BE2C (cell line): ENCODE data around the gene RAVER1.

Experiments
- DNase-seq: peaks from one replicate; pipeline ENCODE4 v3.0.0-alpha.2; 2020
- H3K27me3 ChIP-seq: fragments of 250-450 bp; sonication (Bioruptor Pico); 2 replicates; pipeline ENCODE4 v1.5.1; 2020; ENCODE audit warnings: mild to moderate bottlenecking
- H3K36me3 ChIP-seq: fragments of 250-450 bp; sonication (Bioruptor Pico); 2 replicates; pipeline ENCODE4 v1.5.1; 2020; ENCODE audit warnings: mild to moderate bottlenecking
- H3K4me1 ChIP-seq: fragments of 250-450 bp; sonication (Bioruptor Pico); 2 replicates; pipeline ENCODE4 v1.5.1; 2020
- H3K4me3 ChIP-seq: 2 replicates; pipeline ENCODE4 v1.5.1; 2011; ENCODE audit warnings: low read depth, low read length
- H3K9me3 ChIP-seq: fragments of 250-450 bp; sonication (Bioruptor Pico); 2 replicates; pipeline ENCODE4 v1.5.1; 2020
- TF ChIP-seq, protein P1 (sequence below): IDR thresholded peaks from 2 replicates; pipeline ENCODE4 v1.5.1; 2012; ENCODE audit warnings: mild to moderate bottlenecking, low read depth, low read length

Gene RAVER1

DNA sequence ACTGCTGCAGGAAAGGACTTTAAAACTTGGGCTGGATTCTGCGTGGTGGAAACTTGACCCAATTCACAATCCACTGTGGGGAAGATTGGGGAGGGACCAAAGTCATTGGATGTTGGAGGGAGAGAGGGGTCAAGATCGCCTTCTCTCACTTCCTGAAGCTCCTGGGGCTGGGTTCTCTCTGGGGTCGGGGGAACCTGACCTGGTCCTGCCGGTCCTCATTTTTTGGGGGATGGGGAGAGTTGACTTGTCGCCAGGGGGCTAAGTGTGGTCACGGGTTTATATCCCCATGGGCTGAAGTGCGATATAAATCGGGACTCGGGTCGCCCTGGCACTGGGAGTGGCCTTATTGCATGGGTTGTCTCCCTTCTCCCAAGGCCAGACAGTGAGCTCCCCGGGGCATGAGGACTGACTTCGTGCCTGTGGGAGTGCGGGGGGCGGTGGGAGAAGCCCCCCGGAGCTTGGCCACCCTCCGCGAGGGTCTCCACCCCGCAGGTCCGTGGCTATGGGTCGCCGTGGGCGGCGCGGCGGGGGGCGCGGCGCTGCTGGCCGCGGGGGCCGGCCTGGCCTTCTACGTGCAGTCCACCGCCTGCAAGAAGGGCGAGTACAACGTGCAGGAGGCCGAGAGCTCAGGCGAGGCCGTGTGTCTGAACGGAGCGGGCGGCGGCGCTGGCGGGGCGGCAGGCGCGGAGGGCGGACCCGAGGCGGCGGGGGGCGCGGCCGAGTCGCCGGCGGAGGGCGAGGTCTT, 37.3 kb downstream of the RAVER1 start:
- peaks cover 59% of the 10 kb centered on the region for H3K27me3 ChIP-seq
- no peaks in the 10 kb centered on the region for H3K36me3 ChIP-seq
- no peak overlapping the region for H3K4me3 ChIP-seq
- no peak for DNase-seq
- no peaks in the 10 kb centered on the region; the same call in 1 of the 2 replicates for H3K9me3 ChIP-seq
- no peaks in the 10 kb centered on the region; the same call in 1 of the 2 replicates for H3K4me1 ChIP-seq
- TF ChIP-seq, protein P1, sequence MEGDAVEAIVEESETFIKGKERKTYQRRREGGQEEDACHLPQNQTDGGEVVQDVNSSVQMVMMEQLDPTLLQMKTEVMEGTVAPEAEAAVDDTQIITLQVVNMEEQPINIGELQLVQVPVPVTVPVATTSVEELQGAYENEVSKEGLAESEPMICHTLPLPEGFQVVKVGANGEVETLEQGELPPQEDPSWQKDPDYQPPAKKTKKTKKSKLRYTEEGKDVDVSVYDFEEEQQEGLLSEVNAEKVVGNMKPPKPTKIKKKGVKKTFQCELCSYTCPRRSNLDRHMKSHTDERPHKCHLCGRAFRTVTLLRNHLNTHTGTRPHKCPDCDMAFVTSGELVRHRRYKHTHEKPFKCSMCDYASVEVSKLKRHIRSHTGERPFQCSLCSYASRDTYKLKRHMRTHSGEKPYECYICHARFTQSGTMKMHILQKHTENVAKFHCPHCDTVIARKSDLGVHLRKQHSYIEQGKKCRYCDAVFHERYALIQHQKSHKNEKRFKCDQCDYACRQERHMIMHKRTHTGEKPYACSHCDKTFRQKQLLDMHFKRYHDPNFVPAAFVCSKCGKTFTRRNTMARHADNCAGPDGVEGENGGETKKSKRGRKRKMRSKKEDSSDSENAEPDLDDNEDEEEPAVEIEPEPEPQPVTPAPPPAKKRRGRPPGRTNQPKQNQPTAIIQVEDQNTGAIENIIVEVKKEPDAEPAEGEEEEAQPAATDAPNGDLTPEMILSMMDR = no peak

- no peaks in the 10 kb centered on the region; the same call in 1 of the 2 replicates for H3K4me1 ChIP-seq
- no peak for DNase-seq
- no peaks in the 10 kb centered on the region; the same call in 1 of the 2 replicates for H3K9me3 ChIP-seq
- H3K4me3 ChIP-seq = no peak overlapping the region
- TF ChIP-seq, protein P1 = no peak
- H3K36me3 ChIP-seq = no peaks in the 10 kb centered on the region
- peaks cover 65% of the 10 kb centered on the region for H3K27me3 ChIP-seq
Observed at GRCh38 chr19:10295305-10295846, 38.0 kb downstream of the RAVER1 start.

DNA sequence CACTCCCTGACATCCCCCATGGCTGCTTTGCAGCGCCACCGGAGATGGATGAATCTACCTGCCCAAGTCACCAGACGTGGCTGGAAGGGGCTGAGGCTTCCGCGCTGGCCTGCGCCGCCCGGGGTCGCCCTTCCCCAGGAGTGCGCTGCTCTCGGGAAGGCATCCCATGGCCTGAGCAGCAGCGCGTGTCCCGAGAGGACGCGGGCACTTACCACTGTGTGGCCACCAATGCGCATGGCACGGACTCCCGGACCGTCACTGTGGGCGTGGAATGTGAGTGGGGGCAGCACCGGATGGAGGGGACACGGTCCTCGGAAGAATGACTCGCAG, 39.0 kb downstream of the RAVER1 start:
- Histone ChIP-seq H3K4me3 (no peak overlapping the region), H3K27me3 (peaks cover 76% of the 10 kb centered on the region), H3K9me3 (no peaks in the 10 kb centered on the region; the same call in 1 of the 2 replicates), H3K4me1 (no peaks in the 10 kb centered on the region; the same call in 1 of the 2 replicates), H3K36me3 (no peaks in the 10 kb centered on the region)
- DNase-seq = peak; percentile 64
- TF ChIP-seq, protein P1 = peak; percentile 44

GRCh38 chr19:10293637-10294367, 39.5 kb downstream of the RAVER1 start:
- DNase-seq = no peak
- Histone ChIP-seq H3K9me3 (no peaks in the 10 kb centered on the region; the same call in 1 of the 2 replicates), H3K4me3 (no peak overlapping the region), H3K36me3 (no peaks in the 10 kb centered on the region), H3K4me1 (no peaks in the 10 kb centered on the region; the same call in 1 of the 2 replicates), H3K27me3 (peaks cover 81% of the 10 kb centered on the region)
- TF ChIP-seq, protein P1 = no peak

- Histone ChIP-seq H3K4me1 (no peaks in the 10 kb centered on the region; the same call in 1 of the 2 replicates), H3K4me3 (no peak overlapping the region; the same call in 1 of the 2 replicates), H3K27me3 (peaks cover 89% of the 10 kb centered on the region)
Observed at GRCh38 chr19:10292789-10293636, 40.3 kb downstream of the RAVER1 start.

More at GRCh38 chr19:10292789-10293636, 40.3 kb downstream of the RAVER1 start:
- no peak for DNase-seq
- TF ChIP-seq, protein P1 = no peak
- Histone ChIP-seq H3K36me3 (no peaks in the 10 kb centered on the region), H3K9me3 (no peaks in the 10 kb centered on the region; the same call in 1 of the 2 replicates)
